ENCODE results near the gene AIP. TPM values are rescaled to one million over a fixed set of nuclear protein-coding genes. Genes with fewer than 3 reads are reported as not detected.

Gene AIP
- total and polyA plus RNA-seq, 9 of the 15 experiments (the other 6 are each of a cell fraction or from before 2014, with no cell fraction given), result 5.2 to 92.5 (median 52.7) TPM

DNA sequence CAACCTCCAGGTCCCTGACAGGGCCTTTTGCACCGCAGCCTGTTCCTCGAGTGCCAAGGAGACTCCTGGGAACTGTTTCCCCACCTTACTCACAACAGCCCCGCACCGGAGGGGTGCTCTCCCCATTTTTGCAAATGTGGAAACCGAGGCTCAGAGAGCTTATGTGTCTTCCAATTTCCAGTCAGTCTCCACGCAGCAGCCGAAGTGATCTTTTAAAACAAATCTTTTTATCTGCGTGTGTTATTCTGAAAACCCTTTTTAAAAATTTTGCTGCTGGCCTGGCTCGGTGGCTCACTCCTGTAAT lies 13.4 kb upstream of the AIP start (continued):
- TF ChIP-seq, protein P1, sequence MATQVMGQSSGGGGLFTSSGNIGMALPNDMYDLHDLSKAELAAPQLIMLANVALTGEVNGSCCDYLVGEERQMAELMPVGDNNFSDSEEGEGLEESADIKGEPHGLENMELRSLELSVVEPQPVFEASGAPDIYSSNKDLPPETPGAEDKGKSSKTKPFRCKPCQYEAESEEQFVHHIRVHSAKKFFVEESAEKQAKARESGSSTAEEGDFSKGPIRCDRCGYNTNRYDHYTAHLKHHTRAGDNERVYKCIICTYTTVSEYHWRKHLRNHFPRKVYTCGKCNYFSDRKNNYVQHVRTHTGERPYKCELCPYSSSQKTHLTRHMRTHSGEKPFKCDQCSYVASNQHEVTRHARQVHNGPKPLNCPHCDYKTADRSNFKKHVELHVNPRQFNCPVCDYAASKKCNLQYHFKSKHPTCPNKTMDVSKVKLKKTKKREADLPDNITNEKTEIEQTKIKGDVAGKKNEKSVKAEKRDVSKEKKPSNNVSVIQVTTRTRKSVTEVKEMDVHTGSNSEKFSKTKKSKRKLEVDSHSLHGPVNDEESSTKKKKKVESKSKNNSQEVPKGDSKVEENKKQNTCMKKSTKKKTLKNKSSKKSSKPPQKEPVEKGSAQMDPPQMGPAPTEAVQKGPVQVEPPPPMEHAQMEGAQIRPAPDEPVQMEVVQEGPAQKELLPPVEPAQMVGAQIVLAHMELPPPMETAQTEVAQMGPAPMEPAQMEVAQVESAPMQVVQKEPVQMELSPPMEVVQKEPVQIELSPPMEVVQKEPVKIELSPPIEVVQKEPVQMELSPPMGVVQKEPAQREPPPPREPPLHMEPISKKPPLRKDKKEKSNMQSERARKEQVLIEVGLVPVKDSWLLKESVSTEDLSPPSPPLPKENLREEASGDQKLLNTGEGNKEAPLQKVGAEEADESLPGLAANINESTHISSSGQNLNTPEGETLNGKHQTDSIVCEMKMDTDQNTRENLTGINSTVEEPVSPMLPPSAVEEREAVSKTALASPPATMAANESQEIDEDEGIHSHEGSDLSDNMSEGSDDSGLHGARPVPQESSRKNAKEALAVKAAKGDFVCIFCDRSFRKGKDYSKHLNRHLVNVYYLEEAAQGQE (IDR thresholded peaks at IDR 0.05; ENCODE audit: borderline replicate concordance), result no peak
- TF ChIP-seq, protein P1 (CRISPR knock-in tag; IDR thresholded peaks at IDR 0.05; ENCODE audit: low read depth), result 0 out of 2 replicates have a peak, but pooled peaks have one; percentile 15
- TF ChIP-seq NFE2 (IDR thresholded peaks at IDR 0.05; ENCODE audit: low read depth) (no peak), ZNF174 (CRISPR knock-in tag; IDR thresholded peaks at IDR 0.05) (no peak), ZNF347 (CRISPR knock-in tag; IDR thresholded peaks at IDR 0.05; ENCODE audit: low read depth) (no peak), ZNF695 (CRISPR knock-in tag; IDR thresholded peaks at IDR 0.05) (no peak), ZNF780A (CRISPR knock-in tag; IDR thresholded peaks at IDR 0.05) (no peak), ZNF23 (CRISPR knock-in tag; IDR thresholded peaks at IDR 0.05) (no peak), MTF1 (CRISPR knock-in tag; IDR thresholded peaks at IDR 0.05; ENCODE audit: borderline replicate concordance) (no peak), CCNT2 (IDR thresholded peaks at IDR 0.05; ENCODE audit: borderline replicate concordance, extremely low read depth, insufficient read length, low read depth, low read length) (no peak), COPS2 (conservative IDR thresholded peaks at IDR 0.05) (no peak), LCOR (CRISPR knock-in tag; IDR thresholded peaks at IDR 0.05) (no peak), CREM (IDR thresholded peaks at IDR 0.05; ENCODE audit: low read depth) (no peak)
- TF ChIP-seq, protein P2, sequence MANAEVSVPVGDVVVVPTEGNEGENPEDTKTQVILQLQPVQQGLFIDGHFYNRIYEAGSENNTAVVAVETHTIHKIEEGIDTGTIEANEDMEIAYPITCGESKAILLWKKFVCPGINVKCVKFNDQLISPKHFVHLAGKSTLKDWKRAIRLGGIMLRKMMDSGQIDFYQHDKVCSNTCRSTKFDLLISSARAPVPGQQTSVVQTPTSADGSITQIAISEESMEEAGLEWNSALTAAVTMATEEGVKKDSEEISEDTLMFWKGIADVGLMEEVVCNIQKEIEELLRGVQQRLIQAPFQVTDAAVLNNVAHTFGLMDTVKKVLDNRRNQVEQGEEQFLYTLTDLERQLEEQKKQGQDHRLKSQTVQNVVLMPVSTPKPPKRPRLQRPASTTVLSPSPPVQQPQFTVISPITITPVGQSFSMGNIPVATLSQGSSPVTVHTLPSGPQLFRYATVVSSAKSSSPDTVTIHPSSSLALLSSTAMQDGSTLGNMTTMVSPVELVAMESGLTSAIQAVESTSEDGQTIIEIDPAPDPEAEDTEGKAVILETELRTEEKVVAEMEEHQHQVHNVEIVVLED (CRISPR knock-in tag; IDR thresholded peaks at IDR 0.05), result no peak
- TF ChIP-seq, protein P3, sequence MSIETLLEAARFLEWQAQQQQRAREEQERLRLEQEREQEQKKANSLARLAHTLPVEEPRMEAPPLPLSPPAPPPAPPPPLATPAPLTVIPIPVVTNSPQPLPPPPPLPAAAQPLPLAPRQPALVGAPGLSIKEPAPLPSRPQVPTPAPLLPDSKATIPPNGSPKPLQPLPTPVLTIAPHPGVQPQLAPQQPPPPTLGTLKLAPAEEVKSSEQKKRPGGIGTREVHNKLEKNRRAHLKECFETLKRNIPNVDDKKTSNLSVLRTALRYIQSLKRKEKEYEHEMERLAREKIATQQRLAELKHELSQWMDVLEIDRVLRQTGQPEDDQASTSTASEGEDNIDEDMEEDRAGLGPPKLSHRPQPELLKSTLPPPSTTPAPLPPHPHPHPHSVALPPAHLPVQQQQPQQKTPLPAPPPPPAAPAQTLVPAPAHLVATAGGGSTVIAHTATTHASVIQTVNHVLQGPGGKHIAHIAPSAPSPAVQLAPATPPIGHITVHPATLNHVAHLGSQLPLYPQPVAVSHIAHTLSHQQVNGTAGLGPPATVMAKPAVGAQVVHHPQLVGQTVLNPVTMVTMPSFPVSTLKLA (conservative IDR thresholded peaks at IDR 0.05), result peak in 1 of 2 experiments; percentile 6; a peak in 1 of 4 replicates
- TF ChIP-seq, protein P4, sequence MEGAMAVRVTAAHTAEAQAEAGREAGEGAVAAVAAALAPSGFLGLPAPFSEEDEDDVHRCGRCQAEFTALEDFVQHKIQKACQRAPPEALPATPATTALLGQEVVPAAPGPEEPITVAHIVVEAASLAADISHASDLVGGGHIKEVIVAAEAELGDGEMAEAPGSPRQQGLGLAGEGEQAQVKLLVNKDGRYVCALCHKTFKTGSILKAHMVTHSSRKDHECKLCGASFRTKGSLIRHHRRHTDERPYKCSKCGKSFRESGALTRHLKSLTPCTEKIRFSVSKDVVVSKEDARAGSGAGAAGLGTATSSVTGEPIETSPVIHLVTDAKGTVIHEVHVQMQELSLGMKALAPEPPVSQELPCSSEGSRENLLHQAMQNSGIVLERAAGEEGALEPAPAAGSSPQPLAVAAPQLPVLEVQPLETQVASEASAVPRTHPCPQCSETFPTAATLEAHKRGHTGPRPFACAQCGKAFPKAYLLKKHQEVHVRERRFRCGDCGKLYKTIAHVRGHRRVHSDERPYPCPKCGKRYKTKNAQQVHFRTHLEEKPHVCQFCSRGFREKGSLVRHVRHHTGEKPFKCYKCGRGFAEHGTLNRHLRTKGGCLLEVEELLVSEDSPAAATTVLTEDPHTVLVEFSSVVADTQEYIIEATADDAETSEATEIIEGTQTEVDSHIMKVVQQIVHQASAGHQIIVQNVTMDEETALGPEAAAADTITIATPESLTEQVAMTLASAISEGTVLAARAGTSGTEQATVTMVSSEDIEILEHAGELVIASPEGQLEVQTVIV (CRISPR knock-in tag; IDR thresholded peaks at IDR 0.05; ENCODE audit: borderline replicate concordance), result no peak

All from K562 (cell line).